ENCODE results near the gene PDZD2.
A peak's percentile ranks its signal among the peaks of the same experiment; 100 is the strongest.

The PDZD2 gene

GRCh38 chr5:31846934-31847333 is 208.0 kb downstream of the PDZD2 start:
- no peak for DNase-seq
- peaks cover 0 to 3% of the 10 kb centered on the region in 2 experiments for H3K4me1 ChIP-seq (ENCODE audit: control insufficient read depth in 1 of 2, insufficient read depth in 2 of 2, low read length in 2 of 2)
- no peaks in the 10 kb centered on the region for H3K9me3 ChIP-seq (ENCODE audit: insufficient read depth, low read depth, low read length)
- H3K36me3 ChIP-seq (ENCODE audit: control insufficient read depth in 1 of 2, insufficient read depth in 2 of 2, low read length in 2 of 2), result no peaks in the 10 kb centered on the region
- H2AFZ ChIP-seq (ENCODE audit: insufficient read depth, low read length, poor library complexity), result no peak overlapping the region
- no peak overlapping the region for H2BK5ac ChIP-seq (ENCODE audit: low read depth, low read length, poor library complexity)
- no peaks in the 10 kb centered on the region for H3K79me1 ChIP-seq (ENCODE audit: low read length)
- no peak overlapping the region for H3K18ac ChIP-seq (ENCODE audit: low read length)
- no peaks in the 10 kb centered on the region for H3K79me2 ChIP-seq (ENCODE audit: control insufficient read depth, insufficient read depth, low read length, poor library complexity)
- H3K14ac ChIP-seq (ENCODE audit: low read length), result no peak overlapping the region
- H3K9ac ChIP-seq (ENCODE audit: low read length), result no peak overlapping the region
- no peak overlapping the region for H3K27ac ChIP-seq (ENCODE audit: low read depth, low read length)
- H2AK5ac ChIP-seq (ENCODE audit: low read length), result no peak overlapping the region
- H4K12ac ChIP-seq (ENCODE audit: low read depth, low read length), result no peak overlapping the region
- H4K91ac ChIP-seq (ENCODE audit: low read depth, low read length), result no peak overlapping the region
- no peak overlapping the region for H4K8ac ChIP-seq (ENCODE audit: low read depth, low read length)
- no peak overlapping the region for H2BK120ac ChIP-seq (ENCODE audit: insufficient read depth, low read length, poor library complexity)
- no peak overlapping the region for H3K4me2 ChIP-seq (ENCODE audit: low read length)
- no peaks in the 10 kb centered on the region for H3K27me3 ChIP-seq (ENCODE audit: insufficient read depth, low read length)
- no CpG with 5 or more reads among the region's 1 CpG for WGBS (ENCODE audit: extremely low coverage, insufficient coverage, insufficient read length)
- H3K23ac ChIP-seq (ENCODE audit: low read length), result no peak overlapping the region
- no peak overlapping the region for H2BK12ac ChIP-seq (ENCODE audit: low read length)
- H3K4ac ChIP-seq (ENCODE audit: low read depth, low read length), result no peak overlapping the region
- no peak overlapping the region for H3K4me3 ChIP-seq (ENCODE audit: low read depth, low read length)

DNA sequence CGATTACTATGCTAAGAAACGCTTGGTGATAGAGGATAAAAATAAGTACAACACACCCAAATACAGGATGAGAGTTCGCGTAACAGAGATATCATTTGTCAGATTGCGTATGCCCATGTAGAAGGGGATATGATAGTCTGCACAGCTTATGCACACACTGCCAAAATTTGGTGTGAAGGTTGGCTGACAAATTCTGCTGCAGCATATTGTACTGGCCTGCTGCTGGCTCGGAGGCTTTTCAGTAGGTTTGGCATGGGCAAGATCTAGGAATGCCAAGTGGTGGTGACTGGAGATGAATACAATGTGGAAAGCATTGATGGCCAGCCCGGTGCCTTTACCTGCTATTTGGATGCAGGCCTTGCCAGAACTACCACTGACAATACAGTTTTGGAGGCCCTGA is 208.4 kb downstream of the PDZD2 start:
- H3K4me1 ChIP-seq (ENCODE audit: control insufficient read depth in 1 of 2, insufficient read depth in 2 of 2, low read length in 2 of 2), result peaks cover 0 to 3% of the 10 kb centered on the region in 2 experiments
- H3K9ac ChIP-seq (ENCODE audit: low read length), result no peak overlapping the region
- no peak overlapping the region for H3K14ac ChIP-seq (ENCODE audit: low read length)
- H4K12ac ChIP-seq (ENCODE audit: low read depth, low read length), result no peak overlapping the region
- H3K36me3 ChIP-seq (ENCODE audit: control insufficient read depth in 1 of 2, insufficient read depth in 2 of 2, low read length in 2 of 2), result no peaks in the 10 kb centered on the region
- H3K79me1 ChIP-seq (ENCODE audit: low read length), result no peaks in the 10 kb centered on the region
- no peaks in the 10 kb centered on the region for H3K27me3 ChIP-seq (ENCODE audit: insufficient read depth, low read length)
- no peak overlapping the region for H4K91ac ChIP-seq (ENCODE audit: low read depth, low read length)
- no peak overlapping the region for H4K8ac ChIP-seq (ENCODE audit: low read depth, low read length)
- no peak overlapping the region for H3K27ac ChIP-seq (ENCODE audit: low read depth, low read length)
- no peak overlapping the region for H3K4me3 ChIP-seq (ENCODE audit: low read depth, low read length)
- H3K4ac ChIP-seq (ENCODE audit: low read depth, low read length), result no peak overlapping the region
- no peak overlapping the region for H3K23ac ChIP-seq (ENCODE audit: low read length)
- no peak overlapping the region for H3K18ac ChIP-seq (ENCODE audit: low read length)
- H2AFZ ChIP-seq (ENCODE audit: insufficient read depth, low read length, poor library complexity), result no peak overlapping the region
- H2BK5ac ChIP-seq (ENCODE audit: low read depth, low read length, poor library complexity), result no peak overlapping the region
- no peak overlapping the region for H2BK12ac ChIP-seq (ENCODE audit: low read length)
- no peak overlapping the region for H3K4me2 ChIP-seq (ENCODE audit: low read length)
- H3K79me2 ChIP-seq (ENCODE audit: control insufficient read depth, insufficient read depth, low read length, poor library complexity), result no peaks in the 10 kb centered on the region
- no peak for DNase-seq
- no CpG with 5 or more reads among the region's 7 CpGs for WGBS (ENCODE audit: extremely low coverage, insufficient coverage, insufficient read length)
- H2BK120ac ChIP-seq (ENCODE audit: insufficient read depth, low read length, poor library complexity), result no peak overlapping the region
- no peak overlapping the region for H2AK5ac ChIP-seq (ENCODE audit: low read length)
- H3K9me3 ChIP-seq (ENCODE audit: insufficient read depth, low read depth, low read length), result no peaks in the 10 kb centered on the region

- DNase-seq, result no peak
- H2AK5ac ChIP-seq (ENCODE audit: low read length), result no peak overlapping the region
Measured at GRCh38 chr5:31850981-31851689, 212.2 kb downstream of the PDZD2 start.

GRCh38 chr5:31853398-31854135 is 214.6 kb downstream of the PDZD2 start:
- no peak overlapping the region for H2AFZ ChIP-seq (ENCODE audit: insufficient read depth, low read length, poor library complexity)
- H3K9me3 ChIP-seq (ENCODE audit: insufficient read depth, low read depth, low read length), result peaks cover under 1% of the 10 kb centered on the region
- peaks cover 13 to 14% of the 10 kb centered on the region in 2 experiments for H3K4me1 ChIP-seq (ENCODE audit: control insufficient read depth in 1 of 2, insufficient read depth in 2 of 2, low read length in 2 of 2)
- H3K79me1 ChIP-seq (ENCODE audit: low read length), result peaks cover 7% of the 10 kb centered on the region
- no peaks in the 10 kb centered on the region for H3K36me3 ChIP-seq (ENCODE audit: control insufficient read depth in 1 of 2, insufficient read depth in 2 of 2, low read length in 2 of 2)
- H2BK5ac ChIP-seq (ENCODE audit: low read depth, low read length, poor library complexity), result no peak overlapping the region
- H3K79me2 ChIP-seq (ENCODE audit: control insufficient read depth, insufficient read depth, low read length, poor library complexity), result peaks cover 4% of the 10 kb centered on the region
- H3K9ac ChIP-seq (ENCODE audit: low read length), result no peak overlapping the region
- no peak overlapping the region for H3K27ac ChIP-seq (ENCODE audit: low read depth, low read length)
- WGBS (ENCODE audit: extremely low coverage, insufficient coverage, insufficient read length), result no CpG with 5 or more reads among the region's 8 CpGs
- H4K12ac ChIP-seq (ENCODE audit: low read depth, low read length), result no peak overlapping the region
- peak overlapping the region; percentile 95 for H3K4me2 ChIP-seq (ENCODE audit: low read length)
- no peak overlapping the region for H3K4me3 ChIP-seq (ENCODE audit: low read depth, low read length)
- no peak overlapping the region for H3K14ac ChIP-seq (ENCODE audit: low read length)
- peak overlapping the region; percentile 23 for H2BK12ac ChIP-seq (ENCODE audit: low read length)
- H3K18ac ChIP-seq (ENCODE audit: low read length), result no peak overlapping the region
- H2BK120ac ChIP-seq (ENCODE audit: insufficient read depth, low read length, poor library complexity), result no peak overlapping the region
- H3K23ac ChIP-seq (ENCODE audit: low read length), result no peak overlapping the region
- H4K8ac ChIP-seq (ENCODE audit: low read depth, low read length), result no peak overlapping the region
- peak in 1 of 2 donors; percentile 23 for DNase-seq
- no peak overlapping the region for H2AK5ac ChIP-seq (ENCODE audit: low read length)
- no peak overlapping the region for H3K4ac ChIP-seq (ENCODE audit: low read depth, low read length)
- H4K91ac ChIP-seq (ENCODE audit: low read depth, low read length), result no peak overlapping the region
- no peaks in the 10 kb centered on the region for H3K27me3 ChIP-seq (ENCODE audit: insufficient read depth, low read length)

More at GRCh38 chr5:31850981-31851689, 212.2 kb downstream of the PDZD2 start:
- Histone ChIP-seq H3K14ac (ENCODE audit: low read length) (no peak overlapping the region), H3K9me3 (ENCODE audit: insufficient read depth, low read depth, low read length) (no peaks in the 10 kb centered on the region), H3K4me2 (ENCODE audit: low read length) (no peak overlapping the region), H4K91ac (ENCODE audit: low read depth, low read length) (no peak overlapping the region), H2BK5ac (ENCODE audit: low read depth, low read length, poor library complexity) (no peak overlapping the region), H3K9ac (ENCODE audit: low read length) (no peak overlapping the region), H3K79me1 (ENCODE audit: low read length) (peaks cover 7% of the 10 kb centered on the region), H3K4ac (ENCODE audit: low read depth, low read length) (no peak overlapping the region), H4K8ac (ENCODE audit: low read depth, low read length) (no peak overlapping the region), H3K36me3 (ENCODE audit: control insufficient read depth in 1 of 2, insufficient read depth in 2 of 2, low read length in 2 of 2) (no peaks in the 10 kb centered on the region), H2BK12ac (ENCODE audit: low read length) (no peak overlapping the region), H3K27ac (ENCODE audit: low read depth, low read length) (no peak overlapping the region), H3K23ac (ENCODE audit: low read length) (no peak overlapping the region), H4K12ac (ENCODE audit: low read depth, low read length) (no peak overlapping the region), H3K27me3 (ENCODE audit: insufficient read depth, low read length) (no peaks in the 10 kb centered on the region), H2AFZ (ENCODE audit: insufficient read depth, low read length, poor library complexity) (no peak overlapping the region), H3K18ac (ENCODE audit: low read length) (no peak overlapping the region), H3K79me2 (ENCODE audit: control insufficient read depth, insufficient read depth, low read length, poor library complexity) (peaks cover 4% of the 10 kb centered on the region), H2BK120ac (ENCODE audit: insufficient read depth, low read length, poor library complexity) (no peak overlapping the region), H3K4me1 (ENCODE audit: control insufficient read depth in 1 of 2, insufficient read depth in 2 of 2, low read length in 2 of 2) (peaks cover 13 to 14% of the 10 kb centered on the region in 2 experiments), H3K4me3 (ENCODE audit: low read depth, low read length) (no peak overlapping the region)
- no CpG with 5 or more reads among the region's 4 CpGs for WGBS (ENCODE audit: extremely low coverage, insufficient coverage, insufficient read length)
